Measurements from ENCODE around the gene WWOX.

Gene WWOX

DNA sequence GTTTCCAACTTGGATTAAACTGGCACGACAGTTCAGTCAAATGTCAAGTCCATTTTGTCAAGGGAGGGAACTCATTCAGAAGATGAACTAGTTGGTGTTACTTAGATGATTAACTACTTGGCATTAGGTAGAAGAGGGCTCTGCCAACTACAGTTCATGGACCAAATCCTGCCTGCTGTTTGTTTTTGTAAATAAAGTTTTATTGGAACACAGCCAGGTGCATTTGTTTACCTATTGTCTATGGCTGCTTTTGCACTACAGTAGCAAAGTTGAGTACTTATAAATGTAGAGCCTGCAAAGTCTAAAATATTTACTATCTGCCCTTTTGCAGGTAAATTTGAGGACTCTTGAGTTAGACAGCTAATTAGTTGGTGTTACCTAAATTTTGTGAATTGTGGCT lies 1091.1 kb downstream of the WWOX start:
- no peak for DNase-seq (ENCODE audit: extremely low read depth, low read depth)

GRCh38 chr16:79191933-79192332 lies 1092.5 kb downstream of the WWOX start:
- no peak for DNase-seq (ENCODE audit: extremely low read depth, low read depth)
- TF ChIP-seq, protein P1, sequence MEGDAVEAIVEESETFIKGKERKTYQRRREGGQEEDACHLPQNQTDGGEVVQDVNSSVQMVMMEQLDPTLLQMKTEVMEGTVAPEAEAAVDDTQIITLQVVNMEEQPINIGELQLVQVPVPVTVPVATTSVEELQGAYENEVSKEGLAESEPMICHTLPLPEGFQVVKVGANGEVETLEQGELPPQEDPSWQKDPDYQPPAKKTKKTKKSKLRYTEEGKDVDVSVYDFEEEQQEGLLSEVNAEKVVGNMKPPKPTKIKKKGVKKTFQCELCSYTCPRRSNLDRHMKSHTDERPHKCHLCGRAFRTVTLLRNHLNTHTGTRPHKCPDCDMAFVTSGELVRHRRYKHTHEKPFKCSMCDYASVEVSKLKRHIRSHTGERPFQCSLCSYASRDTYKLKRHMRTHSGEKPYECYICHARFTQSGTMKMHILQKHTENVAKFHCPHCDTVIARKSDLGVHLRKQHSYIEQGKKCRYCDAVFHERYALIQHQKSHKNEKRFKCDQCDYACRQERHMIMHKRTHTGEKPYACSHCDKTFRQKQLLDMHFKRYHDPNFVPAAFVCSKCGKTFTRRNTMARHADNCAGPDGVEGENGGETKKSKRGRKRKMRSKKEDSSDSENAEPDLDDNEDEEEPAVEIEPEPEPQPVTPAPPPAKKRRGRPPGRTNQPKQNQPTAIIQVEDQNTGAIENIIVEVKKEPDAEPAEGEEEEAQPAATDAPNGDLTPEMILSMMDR (IDR thresholded peaks at IDR 0.05; ENCODE audit: low read depth, low read length) = no peak

More for the DNA sequence above, 1091.1 kb downstream of the WWOX start:
- TF ChIP-seq, protein P1 (IDR thresholded peaks at IDR 0.05; ENCODE audit: low read depth, low read length) = no peak

DNA sequence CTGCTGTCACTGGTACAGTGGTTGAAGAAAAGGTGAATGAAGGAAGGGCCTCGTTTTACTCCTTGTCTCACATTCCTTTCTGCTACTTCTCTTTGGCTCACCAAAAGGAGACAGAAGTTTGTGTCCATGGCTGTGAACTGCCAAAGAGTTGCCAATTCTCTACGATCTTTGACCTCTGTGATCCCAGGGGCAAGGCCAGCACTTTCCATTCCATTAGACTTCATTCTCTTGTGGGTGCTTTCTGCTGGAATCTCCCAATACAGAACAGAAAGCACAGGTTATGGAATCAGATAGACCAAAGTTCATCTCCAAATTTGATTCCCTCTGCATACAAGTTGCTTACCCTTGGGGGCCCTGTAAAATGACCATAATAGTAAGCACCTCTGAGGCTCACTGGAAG lies 1093.5 kb downstream of the WWOX start:
- DNase-seq (ENCODE audit: extremely low read depth, low read depth) = no peak
- TF ChIP-seq, protein P1 (IDR thresholded peaks at IDR 0.05; ENCODE audit: low read depth, low read length) = no peak

DNA sequence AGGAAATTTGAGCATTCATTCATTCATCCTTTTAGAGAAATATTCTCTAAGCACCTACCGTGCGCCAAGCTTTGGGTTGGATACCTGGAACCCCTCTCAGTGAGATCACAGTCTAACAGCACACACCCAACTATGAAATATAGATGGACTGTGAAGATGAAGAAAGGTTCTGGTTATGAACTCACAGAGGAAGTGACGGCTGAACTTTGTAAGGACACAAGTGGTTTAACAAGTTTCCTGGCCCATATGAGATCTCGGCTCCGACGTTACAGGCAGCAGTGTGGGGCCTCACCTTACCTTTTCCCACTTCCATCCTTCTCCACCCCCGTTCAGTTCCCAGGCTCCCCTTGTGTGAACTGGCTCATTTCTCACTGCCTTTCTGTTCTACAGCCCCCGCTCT lies 1094.8 kb downstream of the WWOX start:
- no peak for DNase-seq (ENCODE audit: extremely low read depth, low read depth)
- TF ChIP-seq, protein P1 (IDR thresholded peaks at IDR 0.05; ENCODE audit: low read depth, low read length) = no peak

DNA sequence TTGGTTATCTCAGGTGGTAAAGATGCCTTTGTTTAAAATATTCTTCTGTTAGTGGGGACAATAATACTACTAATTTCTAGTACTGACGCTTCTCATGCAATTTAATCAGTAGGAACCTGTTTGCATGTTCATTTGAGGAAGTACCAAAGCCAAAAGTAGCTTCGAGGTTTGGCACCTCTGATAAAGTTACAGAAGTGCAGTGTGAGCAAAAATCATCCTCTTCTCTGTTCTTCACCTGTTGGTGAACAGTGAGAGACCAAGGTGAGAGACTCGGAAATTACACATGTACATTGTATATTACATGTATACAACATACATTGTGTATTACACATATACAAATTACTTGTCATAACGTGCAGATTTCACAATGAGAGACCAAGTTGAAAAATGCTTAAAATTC lies 1096.5 kb downstream of the WWOX start:
- no peak for DNase-seq (ENCODE audit: extremely low read depth, low read depth)
- TF ChIP-seq, protein P1 (IDR thresholded peaks at IDR 0.05; ENCODE audit: low read depth, low read length) = no peak

DNA sequence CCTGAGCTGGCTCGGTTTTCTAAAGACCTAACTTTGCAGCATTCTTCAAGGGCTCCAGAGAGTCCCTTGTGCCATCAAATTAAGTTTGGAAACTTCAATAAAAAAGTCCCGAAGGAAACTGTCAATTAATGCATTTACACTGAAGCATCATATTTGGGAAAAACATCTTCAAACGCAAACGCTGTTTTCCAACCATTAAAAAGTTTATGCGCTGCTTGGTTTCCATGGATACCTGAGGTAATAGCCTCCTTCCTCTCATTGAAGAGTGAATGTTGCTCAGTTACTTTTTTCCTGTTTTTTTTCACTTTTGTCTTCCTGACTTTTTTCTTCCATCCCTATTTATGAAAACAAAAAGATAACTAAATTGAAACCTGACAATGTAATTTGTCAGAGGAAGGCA lies 1102.0 kb downstream of the WWOX start:
- DNase-seq (ENCODE audit: extremely low read depth, low read depth) = no peak
- TF ChIP-seq, protein P1 (IDR thresholded peaks at IDR 0.05; ENCODE audit: low read depth, low read length) = no peak

DNA sequence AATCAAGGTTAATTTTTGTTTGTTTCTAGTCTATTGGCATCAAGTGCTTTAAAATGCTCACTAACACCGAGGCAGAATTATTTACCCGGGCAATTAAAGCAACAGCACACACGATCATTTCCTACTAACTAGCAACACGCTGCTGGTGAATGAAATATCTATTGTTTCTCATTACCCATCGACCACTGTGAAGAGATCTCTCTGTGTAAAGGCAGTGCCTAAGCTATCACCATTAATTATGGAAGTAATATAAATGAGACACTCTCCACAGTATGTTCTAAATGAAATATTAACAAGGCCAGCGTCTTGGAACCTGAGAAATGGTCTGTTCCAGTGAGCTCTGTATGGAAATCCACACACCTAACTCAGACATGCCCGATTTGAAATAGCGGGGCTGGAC lies 1103.5 kb downstream of the WWOX start:
- DNase-seq (ENCODE audit: extremely low read depth, low read depth) = no peak
- TF ChIP-seq, protein P1 (IDR thresholded peaks at IDR 0.05; ENCODE audit: low read depth, low read length) = no peak
